PC-3 (cell line): ENCODE results near the gene SLC4A5. TPM values are rescaled to one million over a fixed set of nuclear protein-coding genes. Genes with fewer than 3 reads are reported as not detected.

Experiments
- ATAC-seq: fragments of 200-7000 bp; cut with Tn5 transposase; 2 replicates; pipeline ENCODE4 v1.9.1; 2020; ENCODE audit warnings: mild to moderate bottlenecking, moderate library complexity
- BruUV-seq: library from RNA; stranded (reverse); fragments of 400-500 nt; replicated peaks from 2 replicates; lab custom pipeline; 2021; lab: Mats Ljungman, UMichigan
- CTCF ChIA-PET: fragments of 300-600 bp; sonication (Branson Sonifier 250); formaldehyde crosslinking; loops from one replicate; lab custom pipeline; 2022; ENCODE audit warnings: antibody characterized with exemption; lab: Charles Lee
- POLR2A ChIA-PET: fragments of 300-600 bp; sonication (Branson Sonifier 250); formaldehyde crosslinking; loops from one replicate; lab custom pipeline; 2022; ENCODE audit warnings: antibody characterized with exemption; ENCODE audit not compliant: unreplicated experiment; lab: Charles Lee
- DNase-seq: peaks from one replicate; pipeline ENCODE4 v3.0.0-alpha.2; 2015
- H2AFZ ChIP-seq: fragments of 300-600 bp; sonication (generic); 2 replicates; pipeline ENCODE4 v1.6.0; 2016; ENCODE audit warnings: antibody characterized with exemption, low read length
- H3F3A ChIP-seq: fragments of 300-600 bp; sonication (generic); one replicate; pipeline ENCODE4 v1.6.0; 2017; ENCODE audit warnings: antibody characterized with exemption, low read length, control low read depth, mild to moderate bottlenecking; ENCODE audit not compliant: unreplicated experiment
- H3K27ac ChIP-seq: fragments of 300-600 bp; sonication (generic); 2 replicates; pipeline ENCODE4 v1.5.1; 2016; ENCODE audit warnings: mild to moderate bottlenecking, low read length
- H3K27me3 ChIP-seq: fragments of 300-600 bp; sonication (generic); 2 replicates; pipeline ENCODE4 v1.6.1; 2016; ENCODE audit warnings: low read length, mixed read lengths
- H3K36me3 ChIP-seq: fragments of 300-600 bp; sonication (generic); 2 replicates; pipeline ENCODE4 v1.6.1; 2016; ENCODE audit warnings: low read depth, mixed run types, low read length, mixed read lengths
- H3K4me1 ChIP-seq: fragments of 300-600 bp; sonication (generic); 2 replicates; pipeline ENCODE4 v1.5.1; 2016; ENCODE audit warnings: low read length; ENCODE audit not compliant: insufficient read depth
- H3K4me2 ChIP-seq: fragments of 300-600 bp; sonication (generic); 2 replicates; pipeline ENCODE4 v1.6.0; 2016; ENCODE audit warnings: low read length
- H3K4me3 ChIP-seq: fragments of 300-600 bp; sonication (generic); 2 replicates; pipeline ENCODE4 v1.5.1; 2016; ENCODE audit warnings: mild to moderate bottlenecking, low read length, mixed read lengths
- H3K79me2 ChIP-seq: fragments of 300-600 bp; sonication (generic); 2 replicates; pipeline ENCODE4 v1.6.1; 2017; ENCODE audit warnings: low read length, mixed read lengths
- H3K9ac ChIP-seq: fragments of 300-600 bp; sonication (generic); 2 replicates; pipeline ENCODE4 v1.6.0; 2016; ENCODE audit warnings: mild to moderate bottlenecking, low read length
- H3K9me2 ChIP-seq: fragments of 300-600 bp; sonication (generic); replicated peaks from 2 replicates; pipeline ENCODE4 v1.6.1; 2016; ENCODE audit warnings: mixed run types, low read length, mixed read lengths
- H3K9me3 ChIP-seq: fragments of 300-600 bp; sonication (generic); 2 replicates; pipeline ENCODE4 v1.6.1; 2016; ENCODE audit warnings: low read length, mixed read lengths
- H4K20me1 ChIP-seq: fragments of 300-600 bp; sonication (generic); 2 replicates; pipeline ENCODE4 v1.6.1; 2016; ENCODE audit warnings: low read length, mixed read lengths
- CTCF ChIP-seq: fragments of 300-600 bp; sonication (generic); conservative IDR thresholded peaks from 2 replicates; pipeline ENCODE4 v1.5.1; 2017; ENCODE audit warnings: antibody characterized with exemption, low read depth, mild to moderate bottlenecking, low read length
- EZH2 ChIP-seq: fragments of 300-600 bp; sonication (generic); IDR thresholded peaks from one replicate; pipeline ENCODE4 v1.6.1; 2017; ENCODE audit warnings: antibody characterized with exemption, mild to moderate bottlenecking, low read length; ENCODE audit not compliant: unreplicated experiment
- EZH2phosphoT487 ChIP-seq: fragments of 300-600 bp; sonication (generic); IDR thresholded peaks from 2 replicates; pipeline ENCODE4 v1.6.1; 2018; ENCODE audit warnings: mild to moderate bottlenecking, antibody characterized with exemption, low read length, borderline replicate concordance
- intact Hi-C: fragments of 100-400 bp; cut with micrococcal nuclease; formaldehyde crosslinking; loops from 2 replicates; pipeline ENCODE4 v1.9.0; 2023
- total RNA-seq: library from RNA; depleted of rRNA; stranded (reverse); fragments of >200 nt; gene quantifications from 2 replicates; pipeline ENCODE4 v1.2.3, GENCODE V29; 2014

Gene SLC4A5
- total RNA-seq, 1 experiment from 2014 or later: 2.4 TPM

GRCh38 chr2:74253971-74254310, 89.3 kb downstream of the SLC4A5 start:
- H3K36me3 ChIP-seq: no peaks in the 10 kb centered on the region
- TF ChIP-seq EZH2: no peak
- no peak for TF ChIP-seq CTCF
- TF ChIP-seq EZH2phosphoT487: no peak
- peak; percentile 7 for DNase-seq
- no peaks in the 10 kb centered on the region for H3K9me3 ChIP-seq
- H3K9ac ChIP-seq: no peak overlapping the region
- no peaks in the 10 kb centered on the region for H3F3A ChIP-seq
- no peak overlapping the region for H3K4me3 ChIP-seq
- no peaks in the 10 kb centered on the region for H3K79me2 ChIP-seq
- H3K27me3 ChIP-seq: no peaks in the 10 kb centered on the region
- POLR2A ChIA-PET: no interaction called here
- CTCF ChIA-PET: interaction anchor here (0.7 kb wide), 1 partner anchor 81 kb away, joined by 3 read pairs; no protein-coding TSS in a partner anchor
- H3K4me2 ChIP-seq: no peak overlapping the region
- intact Hi-C loops: no loop called here
- no TSS peak for BruUV-seq
- ATAC-seq: no peak
- H2AFZ ChIP-seq: no peak overlapping the region
- H4K20me1 ChIP-seq: no peaks in the 10 kb centered on the region
- no peak overlapping the region for H3K27ac ChIP-seq
- no peaks in the 10 kb centered on the region for H3K9me2 ChIP-seq
- H3K4me1 ChIP-seq: no peaks in the 10 kb centered on the region

- CTCF ChIA-PET: interaction anchor here (0.7 kb wide), 1 partner anchor 82 kb away, joined by 3 read pairs; no protein-coding TSS in a partner anchor
- Histone ChIP-seq H3K36me3 (no peaks in the 10 kb centered on the region), H3K4me1 (no peaks in the 10 kb centered on the region), H3K9me2 (no peaks in the 10 kb centered on the region), H3K79me2 (no peaks in the 10 kb centered on the region), H3K9me3 (no peaks in the 10 kb centered on the region), H3K4me3 (no peak overlapping the region), H3K27ac (no peak overlapping the region), H3K27me3 (no peaks in the 10 kb centered on the region), H2AFZ (no peak overlapping the region), H3K4me2 (no peak overlapping the region), H3K9ac (no peak overlapping the region), H3F3A (no peaks in the 10 kb centered on the region), H4K20me1 (no peaks in the 10 kb centered on the region)
- no peak for TF ChIP-seq EZH2
- no peak for TF ChIP-seq CTCF
- TF ChIP-seq EZH2phosphoT487: no peak
- no TSS peak for BruUV-seq
- no peak for DNase-seq
- ATAC-seq: no peak
- POLR2A ChIA-PET: no interaction called here
- intact Hi-C loops: no loop called here
Observed at GRCh38 chr2:74253306-74253970, 89.8 kb downstream of the SLC4A5 start.

- DNase-seq (no peak), ATAC-seq (no peak)
- no peaks in the 10 kb centered on the region for H3K36me3 ChIP-seq
- H3F3A ChIP-seq: no peaks in the 10 kb centered on the region
- no peaks in the 10 kb centered on the region for H3K9me2 ChIP-seq
- no peaks in the 10 kb centered on the region for H3K27me3 ChIP-seq
- H3K79me2 ChIP-seq: no peaks in the 10 kb centered on the region
- POLR2A ChIA-PET: no interaction called here
- CTCF ChIA-PET: no interaction called here
- no peak overlapping the region for H2AFZ ChIP-seq
- intact Hi-C loops: no loop called here
- BruUV-seq: no TSS peak
- H3K27ac ChIP-seq: no peak overlapping the region
- no peak for TF ChIP-seq CTCF
- TF ChIP-seq EZH2phosphoT487: no peak
- H3K4me2 ChIP-seq: no peak overlapping the region
- H3K4me1 ChIP-seq: no peaks in the 10 kb centered on the region
- no peak overlapping the region for H3K9ac ChIP-seq
- no peak overlapping the region for H3K4me3 ChIP-seq
- H3K9me3 ChIP-seq: no peaks in the 10 kb centered on the region
- H4K20me1 ChIP-seq: no peaks in the 10 kb centered on the region
Observed at GRCh38 chr2:74252862-74253261, 90.4 kb downstream of the SLC4A5 start.
